ENCODE measurements around the gene SINHCAF.

Gene SINHCAF

DNA sequence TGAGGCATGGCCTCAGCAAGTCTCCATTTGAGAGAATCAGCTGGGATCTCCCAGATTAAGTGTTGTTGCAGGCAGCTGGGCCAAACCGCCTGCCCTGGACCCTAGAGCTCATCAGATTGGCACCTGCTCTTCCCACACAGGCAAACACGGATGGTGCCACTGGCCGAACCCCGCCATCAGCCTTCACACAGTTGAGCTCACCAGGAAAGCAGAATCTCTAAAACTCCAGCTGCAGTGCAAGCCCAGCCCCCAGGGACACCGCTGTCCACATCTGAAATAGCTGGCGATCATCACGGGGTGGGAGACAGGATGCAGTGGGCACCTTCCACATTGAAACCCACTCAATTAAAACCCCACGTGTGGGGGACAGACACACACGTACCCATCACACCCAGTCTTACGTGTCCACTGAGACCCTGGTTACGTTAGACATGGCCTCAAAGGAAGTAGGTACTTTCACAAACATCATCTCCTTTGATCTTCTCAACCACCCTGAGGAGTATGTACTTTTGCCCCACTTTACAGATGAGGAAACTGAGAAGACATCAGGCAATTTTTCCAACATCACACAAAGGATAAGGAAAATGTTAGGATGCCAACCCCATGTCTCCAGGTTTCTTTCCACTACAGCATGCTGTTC is 88.8 kb downstream of the SINHCAF start:
- Histone ChIP-seq H3K27me3 (ENCODE audit: control insufficient read depth, low read length) (peaks cover 17% of the 10 kb centered on the region; the same call in 1 of the 2 replicates), H3F3A (ENCODE audit: control insufficient read depth, insufficient read depth) (no peaks in the 10 kb centered on the region), H3K4me3 (ENCODE audit: low read length) (no peak overlapping the region), H3K9me2 (replicated peaks; ENCODE audit: control insufficient read depth, low read length) (no peaks in the 10 kb centered on the region), H3K79me2 (ENCODE audit: control insufficient read depth, low read length) (no peaks in the 10 kb centered on the region), H4K20me1 (ENCODE audit: control insufficient read depth, insufficient read depth, low read depth, low read length) (no peaks in the 10 kb centered on the region), H3K4me2 (ENCODE audit: low read length) (no peak overlapping the region), H3K4me1 (ENCODE audit: control insufficient read depth, low read length) (peaks cover 10% of the 10 kb centered on the region), H3K9me3 (ENCODE audit: control insufficient read depth, insufficient read depth, low read length) (no peaks in the 10 kb centered on the region), H3K36me3 (ENCODE audit: control insufficient read depth, low read length) (no peaks in the 10 kb centered on the region), H3K27ac (ENCODE audit: low read depth, low read length) (no peak overlapping the region)
- TF ChIP-seq EZH2phosphoT487 (IDR thresholded peaks at IDR 0.05; ENCODE audit: borderline replicate concordance, low read length), result no peak
- TF ChIP-seq, protein P1, sequence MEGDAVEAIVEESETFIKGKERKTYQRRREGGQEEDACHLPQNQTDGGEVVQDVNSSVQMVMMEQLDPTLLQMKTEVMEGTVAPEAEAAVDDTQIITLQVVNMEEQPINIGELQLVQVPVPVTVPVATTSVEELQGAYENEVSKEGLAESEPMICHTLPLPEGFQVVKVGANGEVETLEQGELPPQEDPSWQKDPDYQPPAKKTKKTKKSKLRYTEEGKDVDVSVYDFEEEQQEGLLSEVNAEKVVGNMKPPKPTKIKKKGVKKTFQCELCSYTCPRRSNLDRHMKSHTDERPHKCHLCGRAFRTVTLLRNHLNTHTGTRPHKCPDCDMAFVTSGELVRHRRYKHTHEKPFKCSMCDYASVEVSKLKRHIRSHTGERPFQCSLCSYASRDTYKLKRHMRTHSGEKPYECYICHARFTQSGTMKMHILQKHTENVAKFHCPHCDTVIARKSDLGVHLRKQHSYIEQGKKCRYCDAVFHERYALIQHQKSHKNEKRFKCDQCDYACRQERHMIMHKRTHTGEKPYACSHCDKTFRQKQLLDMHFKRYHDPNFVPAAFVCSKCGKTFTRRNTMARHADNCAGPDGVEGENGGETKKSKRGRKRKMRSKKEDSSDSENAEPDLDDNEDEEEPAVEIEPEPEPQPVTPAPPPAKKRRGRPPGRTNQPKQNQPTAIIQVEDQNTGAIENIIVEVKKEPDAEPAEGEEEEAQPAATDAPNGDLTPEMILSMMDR (IDR thresholded peaks at IDR 0.05; ENCODE audit: low read depth, low read length, poor library complexity, severe bottlenecking), result no peak

DNA sequence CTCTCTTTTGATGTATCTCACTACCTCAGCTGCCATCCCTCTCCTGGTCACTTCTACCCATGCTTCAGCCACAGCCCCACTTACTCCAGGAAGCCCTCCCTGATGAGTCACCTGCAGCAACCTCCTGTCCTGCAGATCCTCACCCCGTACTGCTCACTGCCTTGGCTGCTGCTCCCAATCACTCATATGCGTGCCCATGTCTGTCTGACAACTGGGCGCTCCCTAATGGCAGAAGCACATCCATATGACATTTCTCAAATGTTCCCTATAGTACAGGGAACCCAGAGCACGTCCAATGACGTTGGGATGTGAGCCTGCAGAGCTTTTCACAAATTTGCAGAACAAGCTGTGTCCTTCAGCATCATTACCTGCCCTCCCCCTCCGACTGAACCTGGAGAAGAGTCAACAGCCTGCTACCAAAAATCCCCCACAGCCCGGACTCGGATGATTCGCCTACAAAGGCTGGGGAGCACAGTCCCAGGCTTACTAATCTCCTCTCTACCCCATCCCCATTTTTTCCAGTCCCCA is 90.0 kb downstream of the SINHCAF start:
- no peaks in the 10 kb centered on the region for H3K36me3 ChIP-seq (ENCODE audit: control insufficient read depth, low read length)
- no peak for TF ChIP-seq EZH2phosphoT487 (IDR thresholded peaks at IDR 0.05; ENCODE audit: borderline replicate concordance, low read length)
- TF ChIP-seq, protein P1 (IDR thresholded peaks at IDR 0.05; ENCODE audit: low read depth, low read length, poor library complexity, severe bottlenecking), result no peak
- H3K79me2 ChIP-seq (ENCODE audit: control insufficient read depth, low read length), result no peaks in the 10 kb centered on the region
- no peak overlapping the region for H3K27ac ChIP-seq (ENCODE audit: low read depth, low read length)
- peaks cover 13% of the 10 kb centered on the region for H3K4me1 ChIP-seq (ENCODE audit: control insufficient read depth, low read length)
- H3F3A ChIP-seq (ENCODE audit: control insufficient read depth, insufficient read depth), result no peaks in the 10 kb centered on the region
- no peak overlapping the region for H3K4me2 ChIP-seq (ENCODE audit: low read length)
- no peaks in the 10 kb centered on the region for H3K9me2 ChIP-seq (replicated peaks; ENCODE audit: control insufficient read depth, low read length)
- H3K27me3 ChIP-seq (ENCODE audit: control insufficient read depth, low read length), result peaks cover 15% of the 10 kb centered on the region; the same call in 1 of the 2 replicates
- H3K4me3 ChIP-seq (ENCODE audit: low read length), result no peak overlapping the region
- no peaks in the 10 kb centered on the region for H3K9me3 ChIP-seq (ENCODE audit: control insufficient read depth, insufficient read depth, low read length)
- no peaks in the 10 kb centered on the region for H4K20me1 ChIP-seq (ENCODE audit: control insufficient read depth, insufficient read depth, low read depth, low read length)

DNA sequence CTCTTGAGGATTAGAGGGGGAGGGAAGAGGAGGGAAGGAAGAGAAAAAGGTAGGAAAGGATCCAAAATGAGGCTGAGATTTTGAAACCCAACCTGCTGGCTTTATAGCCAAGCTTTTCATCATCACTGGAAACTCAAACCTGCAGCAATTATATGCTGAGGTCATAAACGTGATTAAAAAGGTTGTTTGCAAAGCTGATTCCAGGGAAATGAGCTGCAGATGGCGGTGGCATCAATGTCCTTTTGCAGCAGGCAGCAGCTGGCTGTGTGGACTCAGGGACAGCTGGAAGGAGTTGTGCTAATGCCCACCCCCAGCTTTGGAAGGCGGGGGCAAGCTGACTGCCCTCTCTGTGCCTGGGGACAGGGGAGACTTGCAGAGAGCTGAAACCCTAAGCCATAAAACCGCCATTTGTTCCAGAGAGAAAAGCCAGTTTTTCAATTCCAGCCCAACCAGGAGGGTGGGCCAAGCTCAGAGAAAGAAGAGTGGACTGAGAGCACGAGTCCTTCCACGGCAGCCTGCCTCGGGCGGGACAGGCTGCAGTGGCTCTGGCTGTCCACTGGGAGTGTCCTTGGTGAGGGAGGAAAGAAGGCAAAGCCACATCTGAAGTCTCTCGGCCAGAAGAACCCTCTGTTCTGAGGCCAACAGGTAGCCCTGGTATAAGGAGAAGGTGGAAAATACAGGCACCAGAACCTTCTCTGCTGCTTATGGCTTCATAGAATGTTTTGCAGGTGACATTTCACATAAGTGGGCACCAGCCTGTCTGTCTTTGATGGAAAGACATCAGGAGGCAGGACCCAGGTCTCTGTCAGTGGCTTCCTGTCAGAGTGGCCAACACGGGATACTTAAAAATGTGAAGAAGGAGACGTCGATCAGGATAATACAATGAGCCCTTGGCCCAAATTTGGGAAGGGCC is 90.7 kb downstream of the SINHCAF start:
- Histone ChIP-seq H3K4me2 (ENCODE audit: low read length) (no peak overlapping the region), H3F3A (ENCODE audit: control insufficient read depth, insufficient read depth) (no peaks in the 10 kb centered on the region), H3K4me1 (ENCODE audit: control insufficient read depth, low read length) (peaks cover 13% of the 10 kb centered on the region), H3K9me2 (replicated peaks; ENCODE audit: control insufficient read depth, low read length) (no peaks in the 10 kb centered on the region), H3K79me2 (ENCODE audit: control insufficient read depth, low read length) (no peaks in the 10 kb centered on the region), H3K36me3 (ENCODE audit: control insufficient read depth, low read length) (no peaks in the 10 kb centered on the region), H4K20me1 (ENCODE audit: control insufficient read depth, insufficient read depth, low read depth, low read length) (no peaks in the 10 kb centered on the region), H3K9me3 (ENCODE audit: control insufficient read depth, insufficient read depth, low read length) (no peaks in the 10 kb centered on the region), H3K27me3 (ENCODE audit: control insufficient read depth, low read length) (peaks cover 12% of the 10 kb centered on the region; the same call in 1 of the 2 replicates), H3K4me3 (ENCODE audit: low read length) (no peak overlapping the region), H3K27ac (ENCODE audit: low read depth, low read length) (no peak overlapping the region)
- TF ChIP-seq, protein P1 (IDR thresholded peaks at IDR 0.05; ENCODE audit: low read depth, low read length, poor library complexity, severe bottlenecking), result no peak
- no peak for TF ChIP-seq EZH2phosphoT487 (IDR thresholded peaks at IDR 0.05; ENCODE audit: borderline replicate concordance, low read length)
